ES-I3 (cell line): ENCODE measurements around the gene SYDE2.
"Not testable (repeated sequence)": the region's sequence is repeated elsewhere in the genome, so short reads cannot be mapped to it uniquely, and the experiment has no call there.

Source experiments
- H3K36me3 ChIP-seq: 2 replicates; pipeline ENCODE4 v1.6.1; 2013; ENCODE audit warnings: mild to moderate bottlenecking, low read length, control low read depth, moderate library complexity; ENCODE audit not compliant: insufficient read depth
- H3K4me1 ChIP-seq: 2 replicates; pipeline ENCODE4 v1.6.1; 2013; ENCODE audit warnings: mild to moderate bottlenecking, control low read depth, low read length; ENCODE audit not compliant: insufficient read depth
- H3K9ac ChIP-seq: 2 replicates; pipeline ENCODE4 v1.6.1; 2013; ENCODE audit warnings: low read depth, mild to moderate bottlenecking, low read length, moderate library complexity
- H3K9me3 ChIP-seq: 2 replicates; pipeline ENCODE4 v1.6.1; 2013; ENCODE audit warnings: mild to moderate bottlenecking, low read length, moderate library complexity; ENCODE audit not compliant: control insufficient read depth, insufficient read depth

The SYDE2 gene, protein sequence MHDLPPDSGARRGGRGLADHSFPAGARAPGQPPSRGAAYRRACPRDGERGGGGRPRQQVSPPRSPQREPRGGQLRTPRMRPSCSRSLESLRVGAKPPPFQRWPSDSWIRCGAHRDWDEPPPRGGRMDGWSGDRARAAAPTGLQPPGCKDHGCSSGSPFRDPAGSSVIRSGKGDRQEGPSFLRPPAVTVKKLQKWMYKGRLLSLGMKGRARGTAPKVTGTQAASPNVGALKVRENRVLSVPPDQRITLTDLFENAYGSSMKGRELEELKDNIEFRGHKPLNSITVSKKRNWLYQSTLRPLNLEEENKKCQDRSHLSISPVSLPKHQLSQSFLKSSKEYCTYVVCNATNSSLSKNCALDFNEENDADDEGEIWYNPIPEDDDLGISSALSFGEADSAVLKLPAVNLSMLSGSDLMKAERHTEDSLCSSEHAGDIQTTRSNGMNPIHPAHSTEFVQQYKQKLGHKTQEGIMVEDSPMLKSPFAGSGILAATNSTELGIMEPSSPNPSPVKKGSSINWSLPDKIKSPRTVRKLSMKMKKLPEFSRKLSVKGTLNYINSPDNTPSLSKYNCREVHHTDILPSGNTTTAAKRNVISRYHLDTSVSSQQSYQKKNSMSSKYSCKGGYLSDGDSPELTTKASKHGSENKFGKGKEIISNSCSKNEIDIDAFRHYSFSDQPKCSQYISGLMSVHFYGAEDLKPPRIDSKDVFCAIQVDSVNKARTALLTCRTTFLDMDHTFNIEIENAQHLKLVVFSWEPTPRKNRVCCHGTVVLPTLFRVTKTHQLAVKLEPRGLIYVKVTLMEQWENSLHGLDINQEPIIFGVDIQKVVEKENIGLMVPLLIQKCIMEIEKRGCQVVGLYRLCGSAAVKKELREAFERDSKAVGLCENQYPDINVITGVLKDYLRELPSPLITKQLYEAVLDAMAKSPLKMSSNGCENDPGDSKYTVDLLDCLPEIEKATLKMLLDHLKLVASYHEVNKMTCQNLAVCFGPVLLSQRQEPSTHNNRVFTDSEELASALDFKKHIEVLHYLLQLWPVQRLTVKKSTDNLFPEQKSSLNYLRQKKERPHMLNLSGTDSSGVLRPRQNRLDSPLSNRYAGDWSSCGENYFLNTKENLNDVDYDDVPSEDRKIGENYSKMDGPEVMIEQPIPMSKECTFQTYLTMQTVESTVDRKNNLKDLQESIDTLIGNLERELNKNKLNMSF

DNA sequence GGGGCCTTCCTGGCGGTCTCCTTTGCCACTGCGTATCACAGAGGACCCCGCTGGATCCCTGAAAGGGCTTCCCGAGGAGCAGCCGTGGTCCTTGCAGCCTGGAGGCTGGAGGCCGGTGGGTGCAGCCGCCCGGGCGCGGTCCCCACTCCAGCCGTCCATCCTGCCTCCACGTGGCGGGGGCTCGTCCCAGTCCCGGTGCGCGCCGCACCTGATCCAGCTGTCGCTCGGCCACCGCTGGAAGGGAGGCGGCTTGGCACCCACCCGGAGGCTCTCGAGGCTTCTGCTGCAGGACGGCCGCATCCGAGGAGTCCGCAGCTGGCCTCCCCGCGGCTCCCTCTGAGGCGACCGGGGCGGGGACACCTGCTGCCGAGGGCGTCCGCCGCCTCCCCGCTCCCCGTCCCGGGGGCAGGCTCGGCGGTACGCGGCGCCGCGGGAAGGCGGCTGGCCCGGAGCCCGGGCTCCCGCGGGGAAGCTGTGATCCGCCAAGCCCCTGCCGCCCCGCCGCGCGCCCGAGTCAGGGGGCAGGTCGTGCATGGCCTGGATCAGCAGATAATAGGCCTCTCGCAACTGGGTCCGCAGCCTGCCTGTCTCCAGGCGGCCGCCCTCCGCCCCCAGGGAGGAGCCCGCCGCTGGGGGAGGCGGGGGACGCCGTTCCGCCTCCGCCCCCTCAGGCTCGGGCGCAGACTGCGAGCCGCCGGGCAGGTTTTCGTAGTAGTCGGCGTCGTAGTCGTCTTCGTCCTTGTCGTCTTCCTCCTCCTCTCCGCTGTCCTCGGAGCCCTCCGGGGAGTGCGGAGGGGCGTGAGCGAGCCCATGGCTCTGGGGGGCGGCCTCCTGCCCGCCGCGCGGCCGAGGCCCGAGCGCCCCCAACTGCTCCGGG lies at the start of gene SYDE2:
SYDE2 (minus strand) TSS at position 554 of the 877 bp plus-strand sequence; CDS start at position 534, 20 bp downstream.
- Histone ChIP-seq H3K4me1 (no peaks in the 10 kb centered on the region), H3K9me3 (no peaks in the 10 kb centered on the region), H3K9ac (peak within 1 kb of the TSS; percentile 97), H3K36me3 (no peaks in the 10 kb centered on the region)

DNA sequence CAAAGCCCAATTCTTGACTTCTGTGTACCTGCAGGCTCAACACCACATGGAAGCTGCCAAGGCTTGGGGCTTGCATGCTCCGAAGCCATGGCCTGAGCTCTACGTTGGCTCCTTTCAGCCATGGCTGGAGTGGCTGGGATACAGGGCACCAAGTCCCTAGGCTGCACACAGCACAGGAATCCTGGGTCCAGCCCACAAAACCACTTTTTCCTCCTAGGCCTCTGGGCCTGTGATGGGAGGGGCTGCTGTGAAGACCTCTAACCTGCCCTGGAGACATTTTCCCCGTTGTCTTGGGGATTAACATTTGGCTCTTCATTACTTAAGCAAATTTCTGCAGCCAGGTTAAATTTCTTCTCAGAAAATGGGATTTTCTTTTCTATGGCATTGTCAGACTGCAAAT lies 48.2 kb upstream of the SYDE2 start:
- H3K36me3 ChIP-seq, H3K4me1 ChIP-seq, H3K9me3 ChIP-seq, H3K9ac ChIP-seq: not testable (repeated sequence)

DNA sequence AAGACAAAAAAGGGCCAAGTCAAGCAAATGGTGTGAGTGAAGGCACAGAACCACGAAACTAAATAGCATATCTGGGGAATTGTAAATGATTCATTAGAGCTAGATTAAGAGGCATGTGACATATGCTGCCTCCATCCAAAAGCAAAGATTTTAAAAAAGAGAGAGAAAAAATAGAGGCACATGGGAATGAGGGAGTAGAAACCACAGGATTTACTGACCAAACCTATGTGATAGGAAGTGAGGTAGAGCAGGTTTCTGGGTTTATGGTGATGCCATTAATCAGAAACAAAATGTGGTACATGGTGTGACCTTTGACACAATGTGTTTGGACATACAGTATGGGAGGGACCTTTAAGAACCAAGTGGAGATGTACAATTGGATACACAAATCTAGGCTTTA lies 45.1 kb upstream of the SYDE2 start:
- Histone ChIP-seq H3K9me3 (0 out of 2 replicates have a peak, but pooled peaks cover 6% of the 10 kb centered on the region), H3K4me1 (no peaks in the 10 kb centered on the region), H3K9ac (no peak overlapping the region), H3K36me3 (no peaks in the 10 kb centered on the region)

DNA sequence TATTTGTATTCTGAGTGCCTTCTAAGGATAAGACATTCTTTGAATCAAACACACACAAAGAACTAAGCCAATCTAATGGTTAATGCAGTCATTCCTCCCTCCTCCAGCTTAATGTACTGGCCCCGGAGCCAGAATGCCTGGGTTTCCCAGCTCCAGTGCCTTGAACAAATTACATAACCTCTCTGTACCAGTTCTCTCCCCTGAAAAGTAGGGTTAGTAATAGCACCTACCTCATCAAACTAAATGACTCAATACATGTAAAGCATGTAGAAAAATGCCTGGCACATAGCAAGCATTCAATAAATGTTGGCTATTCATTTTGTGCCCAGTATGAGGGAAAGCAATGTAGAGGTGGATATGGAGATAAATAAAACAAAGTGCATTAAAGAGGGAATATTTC lies 44.6 kb upstream of the SYDE2 start:
- Histone ChIP-seq H3K9me3 (0 out of 2 replicates have a peak, but pooled peaks cover 6% of the 10 kb centered on the region), H3K36me3 (no peaks in the 10 kb centered on the region), H3K9ac (no peak overlapping the region), H3K4me1 (no peaks in the 10 kb centered on the region)

DNA sequence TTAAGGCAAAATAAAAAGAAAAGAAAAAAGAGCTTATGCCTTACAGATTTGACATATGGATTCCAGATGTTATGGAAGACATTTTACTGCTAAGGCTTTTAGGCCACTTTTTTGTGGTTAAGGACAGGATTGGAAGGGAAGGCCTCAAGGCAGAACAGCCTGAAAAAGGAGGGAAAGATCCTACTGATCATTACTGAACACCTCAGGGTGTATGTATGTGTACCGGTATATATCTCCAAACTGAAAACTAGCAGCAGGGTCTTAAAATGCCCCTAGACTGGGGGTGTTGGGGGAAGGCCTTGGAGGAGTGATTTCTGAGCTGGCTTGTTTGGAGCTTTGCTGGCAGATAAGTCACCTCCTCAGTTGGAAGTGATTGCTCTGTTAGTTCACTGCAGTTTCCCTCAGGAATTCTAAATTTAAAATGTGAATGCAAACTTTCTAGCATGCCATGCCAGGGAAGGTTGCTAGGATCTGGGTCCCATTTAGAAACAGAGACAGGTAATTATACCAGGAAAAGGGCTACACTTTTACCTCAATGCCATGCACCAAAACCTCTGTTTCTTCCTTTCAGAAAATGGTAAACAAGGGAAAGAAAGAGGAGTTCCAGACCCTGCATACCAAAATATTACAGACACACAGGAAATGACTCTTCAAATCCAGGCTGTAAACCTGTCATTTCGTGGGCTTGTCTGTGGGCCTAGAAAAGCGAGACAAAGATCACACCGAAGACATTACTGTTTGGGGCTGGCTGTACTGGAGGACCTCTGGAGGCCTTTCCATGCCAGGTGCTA lies 43.6 kb upstream of the SYDE2 start:
- H3K9ac ChIP-seq, result no peak overlapping the region
- H3K9me3 ChIP-seq, result 0 out of 2 replicates have a peak, but pooled peaks cover 6% of the 10 kb centered on the region
- H3K36me3 ChIP-seq, result no peaks in the 10 kb centered on the region
- no peaks in the 10 kb centered on the region for H3K4me1 ChIP-seq

DNA sequence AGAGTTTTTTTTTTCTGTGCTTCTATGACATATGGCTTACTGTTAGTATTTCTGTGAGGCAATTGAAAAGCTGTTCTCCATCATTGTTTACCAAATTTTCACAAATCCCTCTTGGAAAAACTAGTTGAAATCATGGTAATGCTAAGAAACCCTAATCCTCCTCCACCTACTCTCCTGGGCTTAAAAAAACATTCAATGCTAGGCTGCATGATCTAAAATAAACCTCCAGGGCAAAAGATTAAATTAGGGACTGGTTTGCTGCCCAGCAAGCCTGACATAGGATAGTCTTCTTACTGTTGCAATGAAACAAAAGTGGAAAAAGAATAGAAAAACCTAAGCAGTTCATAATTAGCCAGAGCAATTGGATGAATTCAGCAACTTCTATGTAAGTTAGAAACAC lies 42.6 kb upstream of the SYDE2 start:
- no peaks in the 10 kb centered on the region for H3K9me3 ChIP-seq
- H3K36me3 ChIP-seq, result no peaks in the 10 kb centered on the region
- H3K9ac ChIP-seq, result no peak overlapping the region
- H3K4me1 ChIP-seq, result no peaks in the 10 kb centered on the region

DNA sequence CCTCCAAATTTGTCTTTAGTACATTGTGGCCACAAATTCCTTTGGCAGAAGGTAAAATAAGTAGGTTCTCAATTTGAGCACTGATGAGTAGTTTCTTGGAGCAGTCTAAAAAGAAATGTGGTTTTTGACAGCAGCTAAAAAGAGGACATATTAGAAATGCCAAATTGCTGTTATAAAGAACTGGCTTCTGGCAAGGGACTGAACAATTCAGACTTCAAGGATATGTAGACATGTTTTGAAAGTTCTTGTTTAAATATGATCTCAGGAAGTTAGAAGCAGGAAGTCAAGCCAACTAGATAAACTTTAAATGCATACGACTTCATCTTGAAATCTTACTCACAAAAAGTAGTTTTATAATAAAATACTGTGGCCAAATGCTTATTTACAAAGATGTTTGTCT lies 39.8 kb upstream of the SYDE2 start:
- no peaks in the 10 kb centered on the region for H3K36me3 ChIP-seq
- no peaks in the 10 kb centered on the region for H3K9me3 ChIP-seq
- no peak overlapping the region for H3K9ac ChIP-seq
- no peaks in the 10 kb centered on the region for H3K4me1 ChIP-seq

DNA sequence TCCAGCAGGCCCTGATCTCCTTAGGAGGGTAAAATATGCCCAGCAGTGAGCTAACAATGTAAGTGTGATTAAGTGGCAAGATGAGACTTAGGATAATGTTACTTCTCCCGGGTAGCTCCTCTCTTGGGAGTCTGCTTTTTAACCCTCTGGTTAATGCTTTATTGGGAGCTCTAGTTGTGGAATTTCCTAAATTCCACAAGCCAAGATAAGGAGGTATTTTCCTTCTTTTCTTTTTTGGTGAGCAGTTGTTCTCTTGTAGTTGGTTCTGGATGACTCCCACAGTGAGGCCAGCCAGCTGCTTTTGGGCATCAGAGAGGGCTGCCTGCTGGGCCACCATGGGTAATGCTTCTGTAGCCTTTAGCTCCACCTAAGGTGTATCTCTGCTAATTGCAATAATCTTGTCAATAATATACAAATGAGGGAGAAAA lies 39.4 kb upstream of the SYDE2 start:
- no peaks in the 10 kb centered on the region for H3K36me3 ChIP-seq
- H3K4me1 ChIP-seq, result no peaks in the 10 kb centered on the region
- H3K9ac ChIP-seq, result no peak overlapping the region
- H3K9me3 ChIP-seq, result no peaks in the 10 kb centered on the region

DNA sequence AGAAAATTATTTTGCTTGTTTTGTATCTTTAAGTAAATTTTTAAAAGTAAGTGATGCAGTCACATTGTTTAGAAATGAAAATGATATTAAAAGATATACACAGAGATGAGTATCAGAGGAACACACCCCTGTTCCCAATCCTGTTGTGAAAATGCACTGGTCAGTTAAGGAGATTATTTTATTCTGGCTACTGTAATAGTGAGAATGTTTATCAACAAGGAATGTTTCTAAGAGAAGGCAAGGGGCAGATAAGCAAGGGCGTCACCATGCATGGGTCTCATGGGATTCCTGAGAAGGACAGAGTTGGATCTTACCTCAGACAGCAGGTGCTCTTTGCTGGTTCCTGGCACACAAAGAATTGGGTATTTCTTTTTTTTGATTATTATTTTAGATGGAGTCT lies 36.8 kb upstream of the SYDE2 start:
- no peaks in the 10 kb centered on the region for H3K36me3 ChIP-seq
- no peaks in the 10 kb centered on the region for H3K4me1 ChIP-seq
- H3K9ac ChIP-seq, result no peak overlapping the region
- no peaks in the 10 kb centered on the region for H3K9me3 ChIP-seq

DNA sequence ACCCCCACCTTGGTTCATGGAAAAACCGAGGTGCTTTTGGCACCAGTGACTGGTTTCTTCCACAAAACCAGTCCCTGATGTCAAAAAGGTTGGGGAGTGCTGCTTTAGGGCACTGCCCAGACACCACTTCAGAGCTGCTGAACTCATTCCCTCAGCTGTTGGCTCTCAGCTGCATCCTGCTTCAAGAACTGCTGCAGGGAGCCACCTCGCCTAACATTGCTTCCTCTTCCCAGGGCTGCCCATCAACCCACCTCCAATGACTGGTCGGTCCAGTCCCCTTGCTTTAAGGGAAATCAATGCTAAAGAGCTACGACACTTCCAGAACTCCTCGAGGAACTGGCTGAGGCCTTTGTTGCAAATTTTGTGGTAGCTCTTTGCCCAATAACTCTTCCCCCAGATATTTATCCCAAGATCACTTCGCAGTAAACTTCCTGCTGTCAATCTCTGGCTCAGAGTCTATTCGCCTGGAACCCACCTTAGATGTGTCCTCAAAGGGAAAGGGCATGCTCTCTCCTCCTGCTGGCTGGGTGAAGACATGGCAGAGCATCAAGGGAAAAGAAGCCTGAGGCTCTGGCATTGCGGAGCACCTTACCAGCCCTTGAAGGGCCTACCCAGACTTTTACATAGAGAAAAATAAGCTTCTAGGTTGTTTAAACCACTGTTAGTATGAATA lies 29.6 kb upstream of the SYDE2 start:
- no peak overlapping the region for H3K9ac ChIP-seq
- H3K4me1 ChIP-seq, result peaks cover 6% of the 10 kb centered on the region; the same call in 1 of the 2 replicates
- H3K9me3 ChIP-seq, result no peaks in the 10 kb centered on the region
- H3K36me3 ChIP-seq, result no peaks in the 10 kb centered on the region

DNA sequence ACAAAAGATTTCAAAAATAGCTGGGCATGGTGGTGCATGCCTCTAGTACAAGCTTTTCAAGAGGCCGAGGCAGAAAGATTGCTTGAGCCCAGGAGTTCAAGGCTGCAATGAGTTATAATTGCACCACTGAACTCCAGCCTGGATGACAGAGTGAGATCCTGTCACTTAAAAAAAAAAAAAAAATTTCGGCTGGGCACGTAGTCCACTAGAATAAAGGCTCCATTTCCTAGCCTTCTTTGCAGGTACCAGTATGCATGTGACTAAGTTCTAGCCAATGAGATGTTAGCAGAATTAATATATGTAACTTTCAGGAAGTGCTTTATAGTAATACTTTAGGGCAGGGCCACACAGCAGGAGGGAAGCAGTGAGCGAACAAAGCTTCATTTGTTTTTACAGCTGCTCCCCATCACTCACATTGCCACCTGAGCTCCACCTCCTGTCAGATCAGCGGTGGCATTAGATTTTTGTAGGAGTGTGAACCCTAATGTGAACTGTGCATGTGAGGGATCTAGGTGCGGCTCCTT lies 28.8 kb upstream of the SYDE2 start:
- Histone ChIP-seq H3K9me3 (no peaks in the 10 kb centered on the region), H3K36me3 (no peaks in the 10 kb centered on the region), H3K9ac (no peak overlapping the region), H3K4me1 (peaks cover 13% of the 10 kb centered on the region; the same call in 1 of the 2 replicates)

DNA sequence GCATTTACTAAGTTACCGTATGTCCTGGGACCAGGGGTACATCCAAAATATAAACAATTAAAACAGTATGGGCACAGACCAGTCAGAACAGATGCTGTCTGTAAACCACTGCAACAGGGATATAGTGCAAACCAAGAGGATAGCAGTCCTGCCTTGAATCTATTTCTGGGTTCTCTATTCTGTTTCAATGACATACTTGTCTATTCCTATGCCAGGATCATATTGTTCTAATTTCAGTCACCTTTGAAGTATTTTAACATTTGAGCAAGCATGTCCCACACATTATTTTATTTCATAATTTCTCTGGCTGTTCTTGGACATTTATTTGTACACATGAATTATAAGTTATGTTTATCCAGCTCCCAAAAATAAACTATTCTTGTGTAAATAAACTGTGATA lies 28.2 kb upstream of the SYDE2 start:
- H3K4me1 ChIP-seq, result peaks cover 13% of the 10 kb centered on the region; the same call in 1 of the 2 replicates
- H3K9me3 ChIP-seq, result no peaks in the 10 kb centered on the region
- no peak overlapping the region for H3K9ac ChIP-seq
- no peaks in the 10 kb centered on the region for H3K36me3 ChIP-seq
